ENCODE results near the gene WDR70.
"Not testable (repeated sequence)": the region's sequence is repeated elsewhere in the genome, so short reads cannot be mapped to it uniquely, and the experiment has no call there.

Gene WDR70

DNA sequence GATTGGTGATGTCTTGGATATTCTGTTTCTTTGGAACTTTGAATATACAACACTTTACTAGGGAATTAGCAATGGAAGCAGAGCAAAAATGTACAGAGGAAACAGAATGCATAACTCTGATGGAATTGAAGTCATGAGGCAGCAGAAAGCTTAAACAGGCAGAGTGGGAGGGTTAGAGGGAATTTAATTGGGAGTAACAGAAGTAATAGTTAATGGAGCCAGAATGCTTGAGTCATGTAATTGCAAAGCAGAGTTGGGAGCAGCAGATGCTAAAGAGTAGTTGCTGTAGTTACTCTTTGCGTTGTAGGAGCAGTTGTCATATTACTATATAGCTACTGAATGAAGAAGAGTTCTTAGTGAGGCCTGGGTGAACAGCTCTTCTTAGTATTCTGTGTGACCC is 90.3 kb downstream of the WDR70 start:
- H3K4me3 ChIP-seq (replicated peaks in 1 of 2; ENCODE audit: low read depth in 2 of 2, low read length in 2 of 2); DNase-seq (ENCODE audit: low read depth in 2 of 2): not testable (repeated sequence)

DNA sequence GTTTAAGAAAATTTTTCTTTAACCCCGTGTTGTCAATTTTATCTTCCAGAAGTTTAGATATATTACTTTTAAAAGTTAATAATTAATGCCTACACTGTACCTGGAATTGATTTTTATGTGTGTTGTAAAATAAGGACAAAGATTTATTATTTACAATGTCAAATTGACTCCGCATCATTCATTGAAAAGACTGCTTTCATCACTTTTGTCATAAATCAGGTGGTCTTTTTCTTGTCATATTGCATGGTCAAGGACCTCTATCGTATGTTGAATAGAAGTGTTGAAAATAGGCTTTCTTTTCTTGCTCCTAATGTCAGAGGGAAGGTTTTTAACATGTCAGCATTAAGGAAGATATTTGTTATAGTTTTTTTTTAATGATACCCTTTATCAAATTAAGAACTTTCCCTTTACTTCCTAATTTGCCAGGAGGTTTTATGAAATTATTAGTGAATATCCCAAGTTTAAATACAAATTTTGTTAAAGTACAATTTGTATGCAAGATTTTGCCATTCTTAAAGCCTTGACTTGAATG is 92.6 kb downstream of the WDR70 start:
- DNase-seq (ENCODE audit: low read depth in 2 of 2), result no peak
- H3K4me3 ChIP-seq (replicated peaks in 1 of 2; ENCODE audit: low read depth in 2 of 2, low read length in 2 of 2), result no peak overlapping the region
- TF ChIP-seq, protein P1, sequence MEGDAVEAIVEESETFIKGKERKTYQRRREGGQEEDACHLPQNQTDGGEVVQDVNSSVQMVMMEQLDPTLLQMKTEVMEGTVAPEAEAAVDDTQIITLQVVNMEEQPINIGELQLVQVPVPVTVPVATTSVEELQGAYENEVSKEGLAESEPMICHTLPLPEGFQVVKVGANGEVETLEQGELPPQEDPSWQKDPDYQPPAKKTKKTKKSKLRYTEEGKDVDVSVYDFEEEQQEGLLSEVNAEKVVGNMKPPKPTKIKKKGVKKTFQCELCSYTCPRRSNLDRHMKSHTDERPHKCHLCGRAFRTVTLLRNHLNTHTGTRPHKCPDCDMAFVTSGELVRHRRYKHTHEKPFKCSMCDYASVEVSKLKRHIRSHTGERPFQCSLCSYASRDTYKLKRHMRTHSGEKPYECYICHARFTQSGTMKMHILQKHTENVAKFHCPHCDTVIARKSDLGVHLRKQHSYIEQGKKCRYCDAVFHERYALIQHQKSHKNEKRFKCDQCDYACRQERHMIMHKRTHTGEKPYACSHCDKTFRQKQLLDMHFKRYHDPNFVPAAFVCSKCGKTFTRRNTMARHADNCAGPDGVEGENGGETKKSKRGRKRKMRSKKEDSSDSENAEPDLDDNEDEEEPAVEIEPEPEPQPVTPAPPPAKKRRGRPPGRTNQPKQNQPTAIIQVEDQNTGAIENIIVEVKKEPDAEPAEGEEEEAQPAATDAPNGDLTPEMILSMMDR (IDR thresholded peaks at IDR 0.05; ENCODE audit: low read depth, low read length), result no peak

DNA sequence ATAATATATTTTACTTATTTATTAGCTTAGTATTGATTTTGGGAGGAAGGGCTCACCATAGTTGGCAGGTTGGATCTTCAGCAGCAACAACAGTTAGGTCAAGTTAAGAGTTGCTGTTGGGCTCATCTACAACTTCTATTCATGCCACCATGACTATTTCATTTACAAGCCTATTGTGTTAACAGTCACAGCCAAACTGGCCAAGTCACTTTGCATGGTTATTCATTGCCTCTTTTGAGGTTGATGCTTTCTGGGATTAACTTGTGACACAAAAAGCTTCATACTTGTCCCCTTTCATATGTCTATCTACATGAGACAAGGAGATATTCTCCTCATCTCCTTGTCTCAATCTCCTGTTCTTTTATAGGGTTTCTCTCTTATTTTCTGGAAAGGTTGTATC is 98.3 kb downstream of the WDR70 start:
- DNase-seq (ENCODE audit: low read depth in 2 of 2), result no peak
- TF ChIP-seq, protein P1 (IDR thresholded peaks at IDR 0.05; ENCODE audit: low read depth, low read length), result no peak
- no peak overlapping the region for H3K4me3 ChIP-seq (replicated peaks in 1 of 2; ENCODE audit: low read depth in 2 of 2, low read length in 2 of 2)

DNA sequence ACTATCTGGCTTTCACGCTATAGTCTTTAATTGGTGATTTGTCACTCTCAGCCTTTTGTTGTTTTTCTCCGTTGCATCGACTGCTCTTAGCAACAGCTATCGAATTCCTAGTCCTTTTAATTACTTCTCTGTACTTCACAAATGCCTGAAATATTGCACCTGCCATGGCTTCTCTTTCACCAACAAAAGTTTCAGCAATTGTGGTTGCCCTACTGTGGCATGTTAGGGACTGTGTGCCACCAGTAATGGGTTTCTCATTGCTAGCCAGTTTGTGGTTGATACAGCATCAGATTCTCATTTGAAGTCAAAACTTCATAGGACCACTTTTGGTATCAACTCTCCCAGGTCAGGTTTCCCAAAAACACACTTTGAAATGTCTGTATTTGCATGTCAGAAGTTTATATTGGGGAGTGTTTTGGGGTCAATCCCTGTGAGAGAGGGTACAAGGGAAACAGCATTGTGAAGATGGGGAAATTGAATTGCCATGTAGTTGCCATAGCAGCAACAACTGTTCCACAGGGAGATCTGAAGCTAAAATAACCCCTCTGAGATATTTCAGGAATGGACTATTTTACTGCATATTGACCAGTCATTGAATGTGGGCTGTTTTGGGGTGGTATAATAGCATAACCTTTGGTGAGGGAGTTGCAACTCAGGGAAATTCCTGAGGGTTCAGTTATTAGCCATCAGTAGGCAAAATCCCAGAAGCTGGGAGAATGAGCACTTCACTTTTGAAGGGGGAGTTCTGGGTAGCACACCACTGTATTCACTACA is 99.2 kb downstream of the WDR70 start:
- H3K4me3 ChIP-seq (replicated peaks in 1 of 2; ENCODE audit: low read depth in 2 of 2, low read length in 2 of 2), result no peak overlapping the region
- TF ChIP-seq, protein P1 (IDR thresholded peaks at IDR 0.05; ENCODE audit: low read depth, low read length), result no peak
- no peak for DNase-seq (ENCODE audit: low read depth in 2 of 2)

DNA sequence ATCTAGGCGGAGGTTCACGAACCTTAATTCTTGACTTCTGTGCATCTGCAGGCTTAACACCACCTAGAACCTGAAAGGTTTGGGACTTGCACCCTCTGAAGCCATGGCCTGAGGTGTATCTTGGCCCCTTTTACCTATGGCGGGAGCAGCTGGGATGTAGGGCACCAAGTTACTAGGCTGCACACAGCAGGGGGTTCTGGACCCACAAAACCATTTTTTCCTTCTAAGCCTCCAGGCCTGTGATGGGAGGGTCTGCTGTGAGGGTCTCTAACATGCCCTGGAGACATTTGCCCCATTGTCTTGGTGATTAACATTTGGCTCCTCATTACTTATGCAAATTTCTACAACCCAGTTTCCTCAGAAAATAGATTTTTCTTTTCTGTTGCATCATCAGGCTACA is 102.3 kb downstream of the WDR70 start:
- not testable (repeated sequence) for DNase-seq (ENCODE audit: low read depth in 2 of 2); H3K4me3 ChIP-seq (replicated peaks in 1 of 2; ENCODE audit: low read depth in 2 of 2, low read length in 2 of 2)

DNA sequence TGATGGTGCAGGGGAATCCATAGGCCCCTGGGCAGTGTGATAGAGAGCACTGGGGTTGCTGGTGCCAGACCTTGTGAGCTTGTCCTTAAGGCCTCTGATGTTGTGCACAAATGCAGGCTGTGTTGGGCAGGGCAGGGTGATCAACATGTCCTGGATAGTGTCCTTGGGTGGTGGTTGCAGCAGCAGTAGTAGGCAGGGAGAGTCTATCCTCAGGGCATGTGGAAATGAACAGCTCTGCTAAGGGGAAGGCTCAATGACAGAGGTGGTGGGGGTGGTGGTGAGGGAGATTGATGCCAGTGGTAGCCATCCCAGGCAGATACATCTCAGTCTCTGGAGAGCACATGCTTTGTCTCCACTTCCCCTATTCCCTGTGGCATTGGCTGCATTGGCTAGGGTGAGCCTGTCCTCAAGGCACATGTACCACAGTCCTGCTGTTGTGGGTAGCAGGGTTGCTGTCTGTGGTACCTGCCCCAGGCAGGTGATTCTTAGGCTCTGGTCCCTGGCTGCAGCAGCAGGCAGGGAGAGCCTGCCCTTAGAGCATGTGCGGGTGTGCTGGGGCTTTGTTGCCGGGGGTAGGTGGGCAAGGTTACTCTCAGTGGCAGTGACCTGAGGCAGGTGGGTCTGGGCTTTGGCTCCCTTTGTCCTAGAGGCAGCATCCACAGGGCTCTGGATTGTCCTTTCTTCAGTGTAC is 111.1 kb downstream of the WDR70 start:
- no peak overlapping the region for H3K4me3 ChIP-seq (replicated peaks in 1 of 2; ENCODE audit: low read depth in 2 of 2, low read length in 2 of 2)
- DNase-seq (ENCODE audit: low read depth in 2 of 2), result no peak
- TF ChIP-seq, protein P1 (IDR thresholded peaks at IDR 0.05; ENCODE audit: low read depth, low read length), result no peak

DNA sequence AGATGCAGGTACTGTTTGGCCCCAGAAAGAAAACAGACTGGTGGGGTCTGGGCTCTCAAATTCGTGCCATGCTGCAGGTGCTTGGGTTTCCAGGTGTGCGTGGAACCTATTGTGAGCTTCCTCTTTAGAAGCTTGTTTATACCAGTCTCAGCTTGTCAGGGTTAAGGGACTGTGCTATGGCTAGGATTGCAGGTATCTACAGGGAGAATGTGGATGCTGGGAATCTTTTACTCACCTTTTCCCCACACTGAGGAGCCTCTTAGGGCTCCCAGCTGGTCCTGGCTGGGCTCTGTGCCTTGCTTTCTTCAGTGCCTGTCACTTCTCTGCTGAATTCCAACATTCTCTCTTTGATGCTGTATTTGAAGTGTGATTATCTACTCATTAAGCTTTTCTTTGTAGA is 111.8 kb downstream of the WDR70 start:
- H3K4me3 ChIP-seq (replicated peaks in 1 of 2; ENCODE audit: low read depth in 2 of 2, low read length in 2 of 2), result no peak overlapping the region
- no peak for DNase-seq (ENCODE audit: low read depth in 2 of 2)
- TF ChIP-seq, protein P1 (IDR thresholded peaks at IDR 0.05; ENCODE audit: low read depth, low read length), result no peak
